Neuron (in vitro differentiated cells): ENCODE data around the gene ZGLP1.
"Not testable (repeated sequence)": the region's sequence is repeated elsewhere in the genome, so short reads cannot be mapped to it uniquely, and the experiment has no call there.

ENCODE experiments used
- H2AFZ ChIP-seq: one replicate; pipeline ENCODE4 v1.6.1; 2013; ENCODE audit warnings: low read depth, mild to moderate bottlenecking, inconsistent platforms, low read length, moderate library complexity
- H3K27me3 ChIP-seq: one replicate; pipeline ENCODE4 v1.6.1; 2013; ENCODE audit warnings: low read length; ENCODE audit not compliant: insufficient read depth
- H3K36me3 ChIP-seq: one replicate; pipeline ENCODE4 v1.6.1; 2013; ENCODE audit warnings: low read length; ENCODE audit not compliant: insufficient read depth
- H3K4me1 ChIP-seq: one replicate; pipeline ENCODE4 v1.6.1; 2013; ENCODE audit warnings: low read length; ENCODE audit not compliant: insufficient read depth
- H3K4me3 ChIP-seq: 2 replicates; pipeline ENCODE4 v1.5.1; 2013; ENCODE audit warnings: mild to moderate bottlenecking, low read length, moderate library complexity
- H3K9me3 ChIP-seq: one replicate; pipeline ENCODE4 v1.6.1; 2013; ENCODE audit warnings: low read length

Gene ZGLP1

GRCh38 chr19:10286803-10287737, 22.5 kb downstream of the ZGLP1 start, which contains the start of gene ICAM4:
Gene ICAM4, plus strand, starts transcription at chr19:10286955. Its CDS starts 58 bp downstream, at chr19:10287013.
- H2AFZ ChIP-seq, result no peak within 1 kb of the TSS
- peaks cover 21% of the 10 kb centered on the region for H3K27me3 ChIP-seq
- H3K36me3 ChIP-seq, result peaks cover 19% of the 10 kb centered on the region
- H3K4me1 ChIP-seq, result peaks cover 29% of the 10 kb centered on the region
- no peak within 1 kb of the TSS for H3K4me3 ChIP-seq
- no peaks in the 10 kb centered on the region for H3K9me3 ChIP-seq

- Histone ChIP-seq H3K9me3 (no peaks in the 10 kb centered on the region), H3K36me3 (peaks cover 19% of the 10 kb centered on the region), H3K4me3 (no peak overlapping the region), H3K4me1 (peaks cover 15% of the 10 kb centered on the region), H2AFZ (no peak overlapping the region), H3K27me3 (peaks cover 8% of the 10 kb centered on the region)
Measured at GRCh38 chr19:10285393-10285792, 24.2 kb downstream of the ZGLP1 start.

GRCh38 chr19:10284960-10285278, 24.7 kb downstream of the ZGLP1 start:
- H3K4me1 ChIP-seq, result peaks cover 10% of the 10 kb centered on the region
- H3K9me3 ChIP-seq, result no peaks in the 10 kb centered on the region
- H3K27me3 ChIP-seq, result peaks cover 3% of the 10 kb centered on the region
- H3K36me3 ChIP-seq, result peaks cover 19% of the 10 kb centered on the region
- no peak overlapping the region for H3K4me3 ChIP-seq
- no peak overlapping the region for H2AFZ ChIP-seq

- H3K9me3 ChIP-seq, result no peaks in the 10 kb centered on the region
- H3K27me3 ChIP-seq, result peaks cover under 1% of the 10 kb centered on the region
- H3K4me1 ChIP-seq, result peaks cover 6% of the 10 kb centered on the region
- H3K4me3 ChIP-seq, result no peak overlapping the region
- no peak overlapping the region for H2AFZ ChIP-seq
- peaks cover 19% of the 10 kb centered on the region for H3K36me3 ChIP-seq
Measured at GRCh38 chr19:10284065-10284959, 25.3 kb downstream of the ZGLP1 start.

- Histone ChIP-seq H3K9me3 (no peaks in the 10 kb centered on the region), H2AFZ (no peak overlapping the region), H3K27me3 (no peaks in the 10 kb centered on the region), H3K4me3 (no peak overlapping the region), H3K36me3 (peaks cover 23% of the 10 kb centered on the region), H3K4me1 (no peaks in the 10 kb centered on the region)
Measured at GRCh38 chr19:10283301-10284064, 26.1 kb downstream of the ZGLP1 start.

- not testable (repeated sequence) for H2AFZ ChIP-seq, H3K27me3 ChIP-seq, H3K4me3 ChIP-seq, H3K9me3 ChIP-seq, H3K4me1 ChIP-seq
- peaks cover 23% of the 10 kb centered on the region for H3K36me3 ChIP-seq
Measured at GRCh38 chr19:10282043-10282442, 27.6 kb downstream of the ZGLP1 start.

- H3K4me1 ChIP-seq, result no peaks in the 10 kb centered on the region
- H3K27me3 ChIP-seq, result no peaks in the 10 kb centered on the region
- peaks cover 14% of the 10 kb centered on the region for H3K36me3 ChIP-seq
- no peaks in the 10 kb centered on the region for H3K9me3 ChIP-seq
- H2AFZ ChIP-seq, result no peak overlapping the region
- no peak overlapping the region for H3K4me3 ChIP-seq
Measured at GRCh38 chr19:10279737-10280442, 29.7 kb downstream of the ZGLP1 start.

- no peaks in the 10 kb centered on the region for H3K9me3 ChIP-seq
- H3K36me3 ChIP-seq, result peaks cover 7% of the 10 kb centered on the region
- H3K27me3 ChIP-seq, result no peaks in the 10 kb centered on the region
- H2AFZ ChIP-seq, result no peak overlapping the region
- H3K4me1 ChIP-seq, result no peaks in the 10 kb centered on the region
- H3K4me3 ChIP-seq, result no peak overlapping the region
Measured at GRCh38 chr19:10278935-10279334, 30.7 kb downstream of the ZGLP1 start.

GRCh38 chr19:10277795-10278589, 31.6 kb downstream of the ZGLP1 start:
- Histone ChIP-seq H3K4me1 (no peaks in the 10 kb centered on the region), H3K4me3 (no peak overlapping the region), H3K9me3 (no peaks in the 10 kb centered on the region), H3K27me3 (no peaks in the 10 kb centered on the region), H3K36me3 (peaks cover 4% of the 10 kb centered on the region), H2AFZ (no peak overlapping the region)

GRCh38 chr19:10274589-10274988, 35.0 kb downstream of the ZGLP1 start:
- Histone ChIP-seq H2AFZ (no peak overlapping the region), H3K9me3 (no peaks in the 10 kb centered on the region), H3K4me3 (no peak overlapping the region), H3K4me1 (peaks cover 12% of the 10 kb centered on the region), H3K27me3 (no peaks in the 10 kb centered on the region), H3K36me3 (peaks cover 4% of the 10 kb centered on the region)

GRCh38 chr19:10271543-10272086, 38.0 kb downstream of the ZGLP1 start:
- H3K4me3 ChIP-seq, result peak overlapping the region; percentile 34
- H3K27me3 ChIP-seq, result no peaks in the 10 kb centered on the region

More at GRCh38 chr19:10271543-10272086, 38.0 kb downstream of the ZGLP1 start:
- no peak overlapping the region for H2AFZ ChIP-seq
- no peaks in the 10 kb centered on the region for H3K36me3 ChIP-seq
- no peaks in the 10 kb centered on the region for H3K9me3 ChIP-seq
- peaks cover 12% of the 10 kb centered on the region for H3K4me1 ChIP-seq
